Body of pancreas (tissue), 4 donors: ENCODE data around the gene CA5A.

ENCODE experiments used
- CTCF ChIP-seq, 7 experiments: fragments of 450-650 bp in 4 of 7; fragments of 200-600 bp in 3 of 7; sonication (generic) in 3 of 7; IDR thresholded peaks; one replicate each; pipeline ENCODE4 v1.5.1; 2016 to 2019; ENCODE audit warnings: antibody characterized with exemption in 7 of 7
- POLR2A ChIP-seq, 3 donors: fragments of 450-650 bp; IDR thresholded peaks; one replicate each; pipeline ENCODE4 v1.6.1; 2016; ENCODE audit warnings: antibody characterized with exemption in 3 of 3, mild to moderate bottlenecking in 2 of 3

- TF ChIP-seq CTCF (IDR thresholded peaks at IDR 0.05), result no peak
- TF ChIP-seq POLR2A (IDR thresholded peaks at IDR 0.05), result no peak
Observed at GRCh38 chr16:87948119-87948545, 11.8 kb upstream of the CA5A start.
